Ascending aorta (tissue), 2 donors: Measurements from ENCODE around the gene GMPPA. TPM values are rescaled to one million over a fixed set of nuclear protein-coding genes. Genes with fewer than 3 reads are reported as not detected.
A peak's percentile ranks its signal among the peaks of the same experiment; 100 is the strongest.

Experiments used
- DNase-seq, 2 donors: peaks; one replicate each; pipeline ENCODE4 v3.0.0-alpha.2; 2019; ENCODE audit warnings: low spot score in 2 of 2
- H3K27ac ChIP-seq, 2 donors: fragments of 200-600 bp; sonication (generic); one replicate each; pipeline ENCODE4 v1.5.1; 2016 to 2017; ENCODE audit warnings: mild to moderate bottlenecking in 1 of 2
- H3K27me3 ChIP-seq: fragments of 200-600 bp; sonication (generic); one replicate; pipeline ENCODE4 v1.5.1; 2017
- H3K36me3 ChIP-seq, 2 donors: fragments of 200-600 bp; sonication (generic); one replicate each; pipeline ENCODE4 v1.5.1; 2016
- H3K4me1 ChIP-seq, 2 donors: fragments of 200-600 bp; sonication (generic); one replicate each; pipeline ENCODE4 v1.5.1; 2016 to 2017; ENCODE audit warnings: mild to moderate bottlenecking in 1 of 2
- H3K4me3 ChIP-seq, 2 donors: fragments of 200-600 bp; sonication (generic); one replicate each; pipeline ENCODE4 v1.5.1; 2016 to 2017; ENCODE audit warnings: mild to moderate bottlenecking in 1 of 2
- H3K9me3 ChIP-seq, 2 donors: fragments of 200-600 bp; sonication (generic); one replicate each; pipeline ENCODE4 v1.5.1; 2016
- CTCF ChIP-seq, 3 experiments: fragments of 200-600 bp in 2 of 3; fragments of 450-650 bp in 1 of 3; sonication (generic) in 2 of 3; IDR thresholded peaks; one replicate each; pipeline ENCODE4 v1.5.1; 2016 to 2019; ENCODE audit warnings: antibody characterized with exemption in 3 of 3, mild to moderate bottlenecking in 1 of 3, moderate library complexity in 1 of 3
- intact Hi-C: fragments of 100-400 bp; cut with DNase I; formaldehyde crosslinking; loops from one replicate; pipeline ENCODE4 v1.15.1; 2023
- total RNA-seq: library from RNA; depleted of rRNA; stranded (reverse); fragments of >200 nt; gene quantifications from one replicate; pipeline ENCODE4 v1.1.0, GENCODE V29; 2016

The GMPPA gene
- total RNA-seq, 1 donor from 2014 or later = 11.4 TPM

GRCh38 chr2:219490186-219490585 is 8.5 kb upstream of the GMPPA start:
- H3K36me3 ChIP-seq = peaks cover 69 to 71% of the 10 kb centered on the region in 2 donors
- no peaks in the 10 kb centered on the region for H3K9me3 ChIP-seq
- TF ChIP-seq CTCF (IDR thresholded peaks at IDR 0.05) = no peak
- intact Hi-C loops = no loop called here
- DNase-seq = no peak
- H3K27me3 ChIP-seq = no peaks in the 10 kb centered on the region
- peaks cover 0 to 2% of the 10 kb centered on the region in 2 donors for H3K4me1 ChIP-seq
- H3K27ac ChIP-seq = no peak overlapping the region
- H3K4me3 ChIP-seq = no peak overlapping the region

- H3K36me3 ChIP-seq = peaks cover 64 to 66% of the 10 kb centered on the region in 2 donors
- intact Hi-C loops = no loop called here
- H3K27ac ChIP-seq = no peak overlapping the region
- H3K27me3 ChIP-seq = no peaks in the 10 kb centered on the region
- no peak for DNase-seq
- no peak overlapping the region for H3K4me3 ChIP-seq
- H3K4me1 ChIP-seq = peaks cover 0 to 6% of the 10 kb centered on the region in 2 donors
- TF ChIP-seq CTCF (IDR thresholded peaks at IDR 0.05) = no peak
- H3K9me3 ChIP-seq = no peaks in the 10 kb centered on the region
Measured at GRCh38 chr2:219490600-219491130, 8.0 kb upstream of the GMPPA start.

- no peak overlapping the region for H3K4me3 ChIP-seq
- peaks cover 57 to 59% of the 10 kb centered on the region in 2 donors for H3K36me3 ChIP-seq
- no peaks in the 10 kb centered on the region for H3K27me3 ChIP-seq
- intact Hi-C loops = no loop called here
- H3K9me3 ChIP-seq = no peaks in the 10 kb centered on the region
- no peak for TF ChIP-seq CTCF (IDR thresholded peaks at IDR 0.05)
- DNase-seq = no peak
- peak overlapping the region in 1 of 2 donors; percentile 11 for H3K27ac ChIP-seq
- peaks cover 3 to 13% of the 10 kb centered on the region in 2 donors for H3K4me1 ChIP-seq
Measured at GRCh38 chr2:219491278-219491963, 7.3 kb upstream of the GMPPA start.

- no peak for TF ChIP-seq CTCF (IDR thresholded peaks at IDR 0.05)
- Histone ChIP-seq H3K4me1 (peaks cover 6 to 19% of the 10 kb centered on the region in 2 donors), H3K9me3 (no peaks in the 10 kb centered on the region), H3K27ac (no peak overlapping the region), H3K27me3 (no peaks in the 10 kb centered on the region), H3K36me3 (peaks cover 49 to 53% of the 10 kb centered on the region in 2 donors), H3K4me3 (no peak overlapping the region)
- intact Hi-C loops = no loop called here
- DNase-seq = no peak
Measured at GRCh38 chr2:219492575-219492974, 6.1 kb upstream of the GMPPA start.

GRCh38 chr2:219493086-219493485 is 5.6 kb upstream of the GMPPA start:
- H3K27me3 ChIP-seq = no peaks in the 10 kb centered on the region
- intact Hi-C loops = no loop called here
- H3K36me3 ChIP-seq = peaks cover 44 to 48% of the 10 kb centered on the region in 2 donors

More at GRCh38 chr2:219493086-219493485, 5.6 kb upstream of the GMPPA start:
- peaks cover 6 to 19% of the 10 kb centered on the region in 2 donors for H3K4me1 ChIP-seq
- no peak for DNase-seq
- H3K27ac ChIP-seq = no peak overlapping the region
- no peak overlapping the region for H3K4me3 ChIP-seq
- no peak for TF ChIP-seq CTCF (IDR thresholded peaks at IDR 0.05)
- H3K9me3 ChIP-seq = no peaks in the 10 kb centered on the region
